ENCODE results near the gene BLVRB.
"Not testable (repeated sequence)": the region's sequence is repeated elsewhere in the genome, so short reads cannot be mapped to it uniquely, and the experiment has no call there.

Gene BLVRB

GRCh38 chr19:40502647-40503319 is 37.2 kb upstream of the BLVRB start:
- no peak overlapping the region for H3K27ac ChIP-seq (ENCODE audit: low read length)
- peaks cover 10% of the 10 kb centered on the region; the same call in 1 of the 2 replicates for H3K27me3 ChIP-seq (ENCODE audit: insufficient read depth, low read length)
- H3K9ac ChIP-seq (ENCODE audit: low read depth, low read length) = no peak overlapping the region
- no peaks in the 10 kb centered on the region for H3K36me3 ChIP-seq (ENCODE audit: insufficient read depth, low read depth, low read length)
- H3K4me1 ChIP-seq (ENCODE audit: insufficient read depth, low read length) = no peaks in the 10 kb centered on the region
- no peak overlapping the region for H3K4me3 ChIP-seq (ENCODE audit: low read length)
- no peaks in the 10 kb centered on the region for H3K9me3 ChIP-seq (ENCODE audit: insufficient read depth, low read depth, low read length)

GRCh38 chr19:40502081-40502480 is 36.5 kb upstream of the BLVRB start:
- H3K27ac ChIP-seq (ENCODE audit: low read length) = no peak overlapping the region
- no peak overlapping the region for H3K4me3 ChIP-seq (ENCODE audit: low read length)
- H3K27me3 ChIP-seq (ENCODE audit: insufficient read depth, low read length) = peaks cover 10% of the 10 kb centered on the region; the same call in 1 of the 2 replicates
- no peak overlapping the region for H3K9ac ChIP-seq (ENCODE audit: low read depth, low read length)
- no peaks in the 10 kb centered on the region for H3K36me3 ChIP-seq (ENCODE audit: insufficient read depth, low read depth, low read length)
- no peaks in the 10 kb centered on the region for H3K9me3 ChIP-seq (ENCODE audit: insufficient read depth, low read depth, low read length)
- H3K4me1 ChIP-seq (ENCODE audit: insufficient read depth, low read length) = no peaks in the 10 kb centered on the region

- H3K27ac ChIP-seq (ENCODE audit: low read length) = no peak overlapping the region
- H3K9me3 ChIP-seq (ENCODE audit: insufficient read depth, low read depth, low read length) = no peaks in the 10 kb centered on the region
- no peak overlapping the region for H3K4me3 ChIP-seq (ENCODE audit: low read length)
- no peak overlapping the region for H3K9ac ChIP-seq (ENCODE audit: low read depth, low read length)
- peaks cover 10% of the 10 kb centered on the region; the same call in 1 of the 2 replicates for H3K27me3 ChIP-seq (ENCODE audit: insufficient read depth, low read length)
- no peaks in the 10 kb centered on the region for H3K4me1 ChIP-seq (ENCODE audit: insufficient read depth, low read length)
- H3K36me3 ChIP-seq (ENCODE audit: insufficient read depth, low read depth, low read length) = no peaks in the 10 kb centered on the region
Measured at GRCh38 chr19:40501599-40501998, 36.1 kb upstream of the BLVRB start.

GRCh38 chr19:40500678-40501530 is 35.4 kb upstream of the BLVRB start:
- H3K27me3 ChIP-seq (ENCODE audit: insufficient read depth, low read length); H3K9ac ChIP-seq (ENCODE audit: low read depth, low read length); H3K4me3 ChIP-seq (ENCODE audit: low read length); H3K4me1 ChIP-seq (ENCODE audit: insufficient read depth, low read length); H3K27ac ChIP-seq (ENCODE audit: low read length); H3K36me3 ChIP-seq (ENCODE audit: insufficient read depth, low read depth, low read length); H3K9me3 ChIP-seq (ENCODE audit: insufficient read depth, low read depth, low read length): not testable (repeated sequence)

- H3K4me3 ChIP-seq (ENCODE audit: low read length) = no peak overlapping the region
- H3K9me3 ChIP-seq (ENCODE audit: insufficient read depth, low read depth, low read length) = no peaks in the 10 kb centered on the region
- H3K36me3 ChIP-seq (ENCODE audit: insufficient read depth, low read depth, low read length) = no peaks in the 10 kb centered on the region
- no peaks in the 10 kb centered on the region for H3K4me1 ChIP-seq (ENCODE audit: insufficient read depth, low read length)
- H3K27ac ChIP-seq (ENCODE audit: low read length) = no peak overlapping the region
- peaks cover 8% of the 10 kb centered on the region for H3K27me3 ChIP-seq (ENCODE audit: insufficient read depth, low read length)
- H3K9ac ChIP-seq (ENCODE audit: low read depth, low read length) = no peak overlapping the region
Measured at GRCh38 chr19:40499320-40499719, 33.8 kb upstream of the BLVRB start.

- Histone ChIP-seq H3K9ac (ENCODE audit: low read depth, low read length) (no peak overlapping the region), H3K27ac (ENCODE audit: low read length) (no peak overlapping the region), H3K4me3 (ENCODE audit: low read length) (no peak overlapping the region), H3K4me1 (ENCODE audit: insufficient read depth, low read length) (no peaks in the 10 kb centered on the region), H3K36me3 (ENCODE audit: insufficient read depth, low read depth, low read length) (no peaks in the 10 kb centered on the region), H3K9me3 (ENCODE audit: insufficient read depth, low read depth, low read length) (no peaks in the 10 kb centered on the region), H3K27me3 (ENCODE audit: insufficient read depth, low read length) (peaks cover 22% of the 10 kb centered on the region)
Measured at GRCh38 chr19:40497214-40497613, 31.7 kb upstream of the BLVRB start.

GRCh38 chr19:40494191-40494838 is 28.8 kb upstream of the BLVRB start:
- no peaks in the 10 kb centered on the region for H3K9me3 ChIP-seq (ENCODE audit: insufficient read depth, low read depth, low read length)

GRCh38 chr19:40493778-40494177 is 28.2 kb upstream of the BLVRB start:
- no peak overlapping the region for H3K9ac ChIP-seq (ENCODE audit: low read depth, low read length)
- H3K4me3 ChIP-seq (ENCODE audit: low read length) = no peak overlapping the region
- no peaks in the 10 kb centered on the region for H3K9me3 ChIP-seq (ENCODE audit: insufficient read depth, low read depth, low read length)
- H3K27ac ChIP-seq (ENCODE audit: low read length) = no peak overlapping the region
- H3K36me3 ChIP-seq (ENCODE audit: insufficient read depth, low read depth, low read length) = no peaks in the 10 kb centered on the region
- H3K4me1 ChIP-seq (ENCODE audit: insufficient read depth, low read length) = no peaks in the 10 kb centered on the region
- H3K27me3 ChIP-seq (ENCODE audit: insufficient read depth, low read length) = peaks cover 22% of the 10 kb centered on the region

More at GRCh38 chr19:40494191-40494838, 28.8 kb upstream of the BLVRB start:
- H3K36me3 ChIP-seq (ENCODE audit: insufficient read depth, low read depth, low read length) = no peaks in the 10 kb centered on the region
- H3K27ac ChIP-seq (ENCODE audit: low read length) = no peak overlapping the region
- no peak overlapping the region for H3K4me3 ChIP-seq (ENCODE audit: low read length)
- no peak overlapping the region for H3K9ac ChIP-seq (ENCODE audit: low read depth, low read length)
- H3K27me3 ChIP-seq (ENCODE audit: insufficient read depth, low read length) = peaks cover 22% of the 10 kb centered on the region
- H3K4me1 ChIP-seq (ENCODE audit: insufficient read depth, low read length) = no peaks in the 10 kb centered on the region

- no peaks in the 10 kb centered on the region for H3K36me3 ChIP-seq (ENCODE audit: insufficient read depth, low read depth, low read length)
- peaks cover 22% of the 10 kb centered on the region for H3K27me3 ChIP-seq (ENCODE audit: insufficient read depth, low read length)
- H3K9ac ChIP-seq (ENCODE audit: low read depth, low read length) = no peak overlapping the region
- no peak overlapping the region for H3K4me3 ChIP-seq (ENCODE audit: low read length)
- no peak overlapping the region for H3K27ac ChIP-seq (ENCODE audit: low read length)
- no peaks in the 10 kb centered on the region for H3K9me3 ChIP-seq (ENCODE audit: insufficient read depth, low read depth, low read length)
- no peaks in the 10 kb centered on the region for H3K4me1 ChIP-seq (ENCODE audit: insufficient read depth, low read length)
Measured at GRCh38 chr19:40492274-40492673, 26.7 kb upstream of the BLVRB start.

- Histone ChIP-seq H3K27ac (ENCODE audit: low read length) (no peak overlapping the region), H3K4me3 (ENCODE audit: low read length) (no peak overlapping the region), H3K36me3 (ENCODE audit: insufficient read depth, low read depth, low read length) (no peaks in the 10 kb centered on the region), H3K4me1 (ENCODE audit: insufficient read depth, low read length) (no peaks in the 10 kb centered on the region), H3K9ac (ENCODE audit: low read depth, low read length) (no peak overlapping the region), H3K27me3 (ENCODE audit: insufficient read depth, low read length) (peaks cover 23% of the 10 kb centered on the region), H3K9me3 (ENCODE audit: insufficient read depth, low read depth, low read length) (no peaks in the 10 kb centered on the region)
Measured at GRCh38 chr19:40489882-40490230, 24.3 kb upstream of the BLVRB start.

- Histone ChIP-seq H3K27ac (ENCODE audit: low read length) (no peak overlapping the region), H3K4me3 (ENCODE audit: low read length) (no peak overlapping the region), H3K9ac (ENCODE audit: low read depth, low read length) (no peak overlapping the region), H3K36me3 (ENCODE audit: insufficient read depth, low read depth, low read length) (no peaks in the 10 kb centered on the region), H3K9me3 (ENCODE audit: insufficient read depth, low read depth, low read length) (no peaks in the 10 kb centered on the region), H3K4me1 (ENCODE audit: insufficient read depth, low read length) (no peaks in the 10 kb centered on the region), H3K27me3 (ENCODE audit: insufficient read depth, low read length) (peaks cover 4% of the 10 kb centered on the region; the same call in 1 of the 2 replicates)
Measured at GRCh38 chr19:40486017-40486416, 20.5 kb upstream of the BLVRB start.
